HEK293 (cell line): ENCODE data around the gene CD2.

Experiments used
- MEIS1 ChIP-seq: sonication (generic); formaldehyde crosslinking; IDR thresholded peaks from 2 replicates; pipeline ENCODE4 v1.8.1; 2022; ENCODE audit warnings: missing genetic modification reagents, mild to moderate bottlenecking, borderline replicate concordance
- REPIN1 ChIP-seq: fragments of 450-650 bp; formaldehyde crosslinking; IDR thresholded peaks from 2 replicates; pipeline ENCODE4 v1.5.1; 2017; ENCODE audit warnings: missing biosample characterization, missing genetic modification characterization, low read depth
- ZNF24 ChIP-seq: fragments of 450-650 bp; formaldehyde crosslinking; IDR thresholded peaks from 2 replicates; pipeline ENCODE4 v1.5.1; 2016; ENCODE audit warnings: missing biosample characterization, missing genetic modification characterization
- ZNF548 ChIP-seq: fragments of 450-650 bp; formaldehyde crosslinking; IDR thresholded peaks from 2 replicates; pipeline ENCODE4 v1.5.1; 2016; ENCODE audit warnings: missing biosample characterization, missing genetic modification characterization
- ZNF626 ChIP-seq: fragments of 450-650 bp; sonication (Bioruptor Pico); formaldehyde crosslinking; IDR thresholded peaks from 2 replicates; pipeline ENCODE4 v1.5.1; 2018; ENCODE audit warnings: missing biosample characterization, missing genetic modification characterization, inconsistent platforms
- ZNF704 ChIP-seq: fragments of 450-650 bp; formaldehyde crosslinking; IDR thresholded peaks from 2 replicates; pipeline ENCODE4 v1.5.1; 2016; ENCODE audit warnings: missing biosample characterization, missing genetic modification characterization
- TF ChIP-seq, protein P1 (sequence below): fragments of 450-650 bp; formaldehyde crosslinking; IDR thresholded peaks from 2 replicates; pipeline ENCODE4 v1.5.1; 2016; ENCODE audit warnings: missing biosample characterization, missing genetic modification characterization
- TF ChIP-seq, protein P2 (sequence below): fragments of 450-650 bp; formaldehyde crosslinking; IDR thresholded peaks from 2 replicates; pipeline ENCODE4 v1.5.1; 2016; ENCODE audit warnings: missing biosample characterization, missing genetic modification characterization, borderline replicate concordance
- TF ChIP-seq, protein P3 (sequence below): fragments of 450-650 bp; formaldehyde crosslinking; IDR thresholded peaks from 2 replicates; pipeline ENCODE4 v1.5.1; 2016; ENCODE audit warnings: missing biosample characterization, missing genetic modification characterization

- TF ChIP-seq, protein P1, sequence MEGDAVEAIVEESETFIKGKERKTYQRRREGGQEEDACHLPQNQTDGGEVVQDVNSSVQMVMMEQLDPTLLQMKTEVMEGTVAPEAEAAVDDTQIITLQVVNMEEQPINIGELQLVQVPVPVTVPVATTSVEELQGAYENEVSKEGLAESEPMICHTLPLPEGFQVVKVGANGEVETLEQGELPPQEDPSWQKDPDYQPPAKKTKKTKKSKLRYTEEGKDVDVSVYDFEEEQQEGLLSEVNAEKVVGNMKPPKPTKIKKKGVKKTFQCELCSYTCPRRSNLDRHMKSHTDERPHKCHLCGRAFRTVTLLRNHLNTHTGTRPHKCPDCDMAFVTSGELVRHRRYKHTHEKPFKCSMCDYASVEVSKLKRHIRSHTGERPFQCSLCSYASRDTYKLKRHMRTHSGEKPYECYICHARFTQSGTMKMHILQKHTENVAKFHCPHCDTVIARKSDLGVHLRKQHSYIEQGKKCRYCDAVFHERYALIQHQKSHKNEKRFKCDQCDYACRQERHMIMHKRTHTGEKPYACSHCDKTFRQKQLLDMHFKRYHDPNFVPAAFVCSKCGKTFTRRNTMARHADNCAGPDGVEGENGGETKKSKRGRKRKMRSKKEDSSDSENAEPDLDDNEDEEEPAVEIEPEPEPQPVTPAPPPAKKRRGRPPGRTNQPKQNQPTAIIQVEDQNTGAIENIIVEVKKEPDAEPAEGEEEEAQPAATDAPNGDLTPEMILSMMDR = no peak
- TF ChIP-seq ZNF704 (tag by site-specific recombination) (no peak), ZNF548 (tag by site-specific recombination) (no peak), ZNF626 (tag by site-specific recombination) (no peak), ZNF24 (tag by site-specific recombination) (no peak), REPIN1 (no peak), MEIS1 (CRISPR knock-in tag) (no peak)
- TF ChIP-seq, protein P2, sequence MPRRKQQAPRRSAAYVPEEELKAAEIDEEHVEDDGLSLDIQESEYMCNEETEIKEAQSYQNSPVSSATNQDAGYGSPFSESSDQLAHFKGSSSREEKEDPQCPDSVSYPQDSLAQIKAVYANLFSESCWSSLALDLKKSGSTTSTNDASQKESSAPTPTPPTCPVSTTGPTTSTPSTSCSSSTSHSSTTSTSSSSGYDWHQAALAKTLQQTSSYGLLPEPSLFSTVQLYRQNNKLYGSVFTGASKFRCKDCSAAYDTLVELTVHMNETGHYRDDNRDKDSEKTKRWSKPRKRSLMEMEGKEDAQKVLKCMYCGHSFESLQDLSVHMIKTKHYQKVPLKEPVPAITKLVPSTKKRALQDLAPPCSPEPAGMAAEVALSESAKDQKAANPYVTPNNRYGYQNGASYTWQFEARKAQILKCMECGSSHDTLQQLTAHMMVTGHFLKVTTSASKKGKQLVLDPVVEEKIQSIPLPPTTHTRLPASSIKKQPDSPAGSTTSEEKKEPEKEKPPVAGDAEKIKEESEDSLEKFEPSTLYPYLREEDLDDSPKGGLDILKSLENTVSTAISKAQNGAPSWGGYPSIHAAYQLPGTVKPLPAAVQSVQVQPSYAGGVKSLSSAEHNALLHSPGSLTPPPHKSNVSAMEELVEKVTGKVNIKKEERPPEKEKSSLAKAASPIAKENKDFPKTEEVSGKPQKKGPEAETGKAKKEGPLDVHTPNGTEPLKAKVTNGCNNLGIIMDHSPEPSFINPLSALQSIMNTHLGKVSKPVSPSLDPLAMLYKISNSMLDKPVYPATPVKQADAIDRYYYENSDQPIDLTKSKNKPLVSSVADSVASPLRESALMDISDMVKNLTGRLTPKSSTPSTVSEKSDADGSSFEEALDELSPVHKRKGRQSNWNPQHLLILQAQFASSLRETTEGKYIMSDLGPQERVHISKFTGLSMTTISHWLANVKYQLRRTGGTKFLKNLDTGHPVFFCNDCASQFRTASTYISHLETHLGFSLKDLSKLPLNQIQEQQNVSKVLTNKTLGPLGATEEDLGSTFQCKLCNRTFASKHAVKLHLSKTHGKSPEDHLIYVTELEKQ = no peak
- TF ChIP-seq, protein P3, sequence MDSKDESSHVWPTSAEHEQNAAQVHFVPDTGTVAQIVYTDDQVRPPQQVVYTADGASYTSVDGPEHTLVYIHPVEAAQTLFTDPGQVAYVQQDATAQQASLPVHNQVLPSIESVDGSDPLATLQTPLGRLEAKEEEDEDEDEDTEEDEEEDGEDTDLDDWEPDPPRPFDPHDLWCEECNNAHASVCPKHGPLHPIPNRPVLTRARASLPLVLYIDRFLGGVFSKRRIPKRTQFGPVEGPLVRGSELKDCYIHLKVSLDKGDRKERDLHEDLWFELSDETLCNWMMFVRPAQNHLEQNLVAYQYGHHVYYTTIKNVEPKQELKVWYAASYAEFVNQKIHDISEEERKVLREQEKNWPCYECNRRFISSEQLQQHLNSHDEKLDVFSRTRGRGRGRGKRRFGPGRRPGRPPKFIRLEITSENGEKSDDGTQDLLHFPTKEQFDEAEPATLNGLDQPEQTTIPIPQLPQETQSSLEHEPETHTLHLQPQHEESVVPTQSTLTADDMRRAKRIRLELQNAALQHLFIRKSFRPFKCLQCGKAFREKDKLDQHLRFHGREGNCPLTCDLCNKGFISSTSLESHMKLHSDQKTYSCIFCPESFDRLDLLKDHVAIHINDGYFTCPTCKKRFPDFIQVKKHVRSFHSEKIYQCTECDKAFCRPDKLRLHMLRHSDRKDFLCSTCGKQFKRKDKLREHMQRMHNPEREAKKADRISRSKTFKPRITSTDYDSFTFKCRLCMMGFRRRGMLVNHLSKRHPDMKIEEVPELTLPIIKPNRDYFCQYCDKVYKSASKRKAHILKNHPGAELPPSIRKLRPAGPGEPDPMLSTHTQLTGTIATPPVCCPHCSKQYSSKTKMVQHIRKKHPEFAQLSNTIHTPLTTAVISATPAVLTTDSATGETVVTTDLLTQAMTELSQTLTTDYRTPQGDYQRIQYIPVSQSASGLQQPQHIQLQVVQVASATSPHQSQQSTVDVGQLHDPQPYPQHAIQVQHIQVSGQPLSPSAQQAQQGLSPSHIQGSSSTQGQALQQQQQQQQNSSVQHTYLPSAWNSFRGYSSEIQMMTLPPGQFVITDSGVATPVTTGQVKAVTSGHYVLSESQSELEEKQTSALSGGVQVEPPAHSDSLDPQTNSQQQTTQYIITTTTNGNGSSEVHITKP = no peak
Observed at GRCh38 chr1:116711263-116711840, 42.9 kb upstream of the CD2 start.
